HG03196 (cell line): ENCODE measurements around the gene SPAG17.

Source experiments
- ATAC-seq: cut with Tn5 transposase; IDR thresholded peaks from one replicate; pipeline ENCODE4 v1.9.1; 2021; ENCODE audit not compliant: unreplicated experiment

SPAG17 gene

DNA sequence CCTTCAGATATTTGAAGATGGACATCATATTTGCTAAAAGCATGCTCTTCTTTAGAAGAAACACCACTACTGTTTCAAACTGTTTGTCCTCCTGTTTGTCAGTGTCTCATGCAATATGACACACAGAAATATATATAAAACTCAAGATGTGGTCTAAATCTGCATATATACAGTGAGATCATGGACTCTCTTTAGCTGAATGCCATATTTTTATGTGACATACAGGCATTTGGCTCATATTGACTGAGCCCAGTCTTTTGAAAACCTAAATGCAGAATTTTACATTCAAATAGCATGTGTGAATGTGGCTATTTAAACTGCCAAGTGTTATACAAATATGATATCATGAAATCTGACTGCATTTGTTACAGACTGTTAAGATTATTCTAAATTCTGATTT is 274.0 kb downstream of the SPAG17 start:
- no peak for ATAC-seq

DNA sequence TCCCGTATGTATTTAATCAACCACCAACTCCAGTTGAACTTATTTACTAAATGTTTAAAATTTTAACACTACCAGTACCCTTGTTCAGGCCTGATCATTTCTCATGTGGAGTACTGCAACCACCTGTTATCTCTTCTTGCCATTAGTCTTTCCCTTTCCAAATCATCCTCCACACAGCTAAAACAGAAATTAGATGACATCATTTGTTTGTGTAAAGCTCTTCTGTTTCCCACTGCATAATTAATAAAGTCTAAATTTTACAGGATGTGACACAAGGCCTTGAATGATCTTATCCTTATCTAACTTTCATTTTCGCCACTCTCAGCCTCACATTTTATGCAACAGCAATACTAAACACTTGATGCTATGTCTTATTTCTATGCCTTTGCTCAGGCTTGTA is 280.0 kb downstream of the SPAG17 start:
- ATAC-seq, result no peak

DNA sequence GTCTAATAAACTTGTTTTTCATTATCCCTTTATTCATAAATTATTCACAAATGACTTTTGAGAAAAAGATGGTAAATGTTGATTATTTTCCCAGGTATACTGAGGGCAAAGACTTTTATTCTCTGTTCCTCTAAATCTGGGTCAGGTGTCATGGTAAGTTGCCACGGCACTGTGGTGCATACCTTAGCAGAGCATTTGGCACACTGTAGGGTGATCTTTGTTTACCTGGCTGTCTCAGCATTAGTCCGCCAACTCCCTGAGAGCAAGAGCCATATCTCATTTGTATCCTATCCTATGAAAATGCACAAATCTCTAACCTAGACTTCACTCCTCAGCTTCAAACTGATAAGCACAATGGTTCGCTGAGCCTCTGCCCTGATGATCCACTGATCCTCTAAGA is 280.5 kb downstream of the SPAG17 start:
- ATAC-seq, result no peak
